A549 treated with CpdA at 1 μM for 4 hours (cell line): ENCODE results near the gene SPRY4. TPM values are rescaled to one million over a fixed set of nuclear protein-coding genes. Genes with fewer than 3 reads are reported as not detected.

ENCODE experiments used
- total RNA-seq: library from RNA; stranded (reverse); fragments of 200-300 nt; extraction: Qiagen RNA extraction; gene quantifications from 5 replicates; pipeline ENCODE4 v1.2.3, GENCODE V29; 2022; ENCODE audit warnings: low read depth

Gene SPRY4, protein sequence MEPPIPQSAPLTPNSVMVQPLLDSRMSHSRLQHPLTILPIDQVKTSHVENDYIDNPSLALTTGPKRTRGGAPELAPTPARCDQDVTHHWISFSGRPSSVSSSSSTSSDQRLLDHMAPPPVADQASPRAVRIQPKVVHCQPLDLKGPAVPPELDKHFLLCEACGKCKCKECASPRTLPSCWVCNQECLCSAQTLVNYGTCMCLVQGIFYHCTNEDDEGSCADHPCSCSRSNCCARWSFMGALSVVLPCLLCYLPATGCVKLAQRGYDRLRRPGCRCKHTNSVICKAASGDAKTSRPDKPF
- 5.6 to 7.1 TPM (median 6.6 TPM) in 5 replicates for total RNA-seq

DNA sequence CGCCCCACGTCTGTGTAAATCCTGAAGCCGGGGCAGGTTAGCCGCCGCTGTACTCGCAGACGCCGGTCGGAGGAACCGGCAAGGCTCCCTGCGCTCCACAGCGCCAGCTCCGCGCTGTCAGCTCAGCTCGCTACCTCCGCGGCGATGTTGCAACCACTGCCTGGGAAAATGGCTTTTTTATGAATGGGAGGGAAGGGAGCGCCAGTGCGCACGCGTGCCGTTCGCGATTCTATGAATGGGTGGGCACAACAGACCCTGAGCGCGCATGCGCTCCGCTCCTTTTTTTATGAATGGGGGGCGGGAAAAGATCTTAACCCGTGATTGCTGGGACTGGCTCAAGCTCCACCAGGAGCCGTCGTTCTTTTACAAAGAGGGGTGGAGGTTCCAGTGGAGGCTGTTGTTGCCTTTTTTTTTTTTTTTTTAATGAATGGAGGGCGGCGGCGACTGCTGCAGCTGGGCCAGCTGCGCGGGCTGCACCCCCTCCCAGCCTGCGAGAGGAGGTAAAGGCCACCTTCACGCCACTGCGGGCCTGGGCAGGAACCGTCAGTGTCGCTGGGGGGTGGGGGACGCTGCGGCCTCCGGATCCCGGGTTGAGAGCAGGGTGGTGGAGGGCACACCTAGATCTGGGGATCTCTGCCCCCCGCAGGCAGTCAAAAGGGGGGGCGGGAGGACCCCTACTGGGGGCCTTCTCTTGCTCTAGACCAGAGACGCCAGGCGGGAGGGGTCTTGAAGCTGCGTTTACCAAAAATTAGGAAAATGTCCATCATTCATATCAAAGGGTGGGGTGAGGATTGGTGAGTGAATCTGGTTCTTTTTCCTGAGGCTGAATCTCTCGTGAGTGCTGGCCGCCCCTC is at the start of gene SPRY4:
TSS of gene SPRY4 (minus strand) at position 151 of the 854 bp plus-strand sequence. CDS start 9,913 bp downstream, outside the sequence.

Other genes starting within 250 kb of the SPRY4 start
- gene NDFIP1, start 216.2 kb downstream of the SPRY4 start, total RNA-seq, result 47.2 to 52.3 TPM (median 49.0 TPM) in 5 replicates